Measurements from ENCODE around the gene CNIH1. TPM values are rescaled to one million over a fixed set of nuclear protein-coding genes. Genes with fewer than 3 reads are reported as not detected.

The CNIH1 gene
- total RNA-seq, 1 donor from 2014 or later = 131 TPM

DNA sequence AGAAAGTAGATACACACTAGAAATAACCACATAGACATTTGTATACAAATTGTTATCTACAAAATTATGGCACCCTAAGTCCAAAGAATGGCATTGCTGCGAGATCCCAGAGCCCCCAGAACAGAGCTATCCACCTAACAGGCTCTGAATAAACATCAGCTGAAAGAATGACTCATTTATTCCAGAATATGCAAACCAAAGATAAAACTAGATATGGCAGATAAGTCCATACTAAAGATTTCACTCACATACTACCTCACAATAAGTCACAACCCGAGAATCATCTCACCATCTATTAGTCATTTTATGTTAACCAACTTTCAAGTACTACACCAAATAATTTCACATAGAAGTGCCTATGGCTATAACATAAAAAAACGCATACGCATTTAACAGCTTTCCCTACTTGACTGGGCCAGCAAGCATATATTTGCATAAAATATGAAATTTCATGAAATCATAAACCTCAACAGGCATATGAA is 5.6 kb downstream of the CNIH1 start:
- DNase-seq (ENCODE audit: low read depth) = no peak
- TF ChIP-seq, protein P1, sequence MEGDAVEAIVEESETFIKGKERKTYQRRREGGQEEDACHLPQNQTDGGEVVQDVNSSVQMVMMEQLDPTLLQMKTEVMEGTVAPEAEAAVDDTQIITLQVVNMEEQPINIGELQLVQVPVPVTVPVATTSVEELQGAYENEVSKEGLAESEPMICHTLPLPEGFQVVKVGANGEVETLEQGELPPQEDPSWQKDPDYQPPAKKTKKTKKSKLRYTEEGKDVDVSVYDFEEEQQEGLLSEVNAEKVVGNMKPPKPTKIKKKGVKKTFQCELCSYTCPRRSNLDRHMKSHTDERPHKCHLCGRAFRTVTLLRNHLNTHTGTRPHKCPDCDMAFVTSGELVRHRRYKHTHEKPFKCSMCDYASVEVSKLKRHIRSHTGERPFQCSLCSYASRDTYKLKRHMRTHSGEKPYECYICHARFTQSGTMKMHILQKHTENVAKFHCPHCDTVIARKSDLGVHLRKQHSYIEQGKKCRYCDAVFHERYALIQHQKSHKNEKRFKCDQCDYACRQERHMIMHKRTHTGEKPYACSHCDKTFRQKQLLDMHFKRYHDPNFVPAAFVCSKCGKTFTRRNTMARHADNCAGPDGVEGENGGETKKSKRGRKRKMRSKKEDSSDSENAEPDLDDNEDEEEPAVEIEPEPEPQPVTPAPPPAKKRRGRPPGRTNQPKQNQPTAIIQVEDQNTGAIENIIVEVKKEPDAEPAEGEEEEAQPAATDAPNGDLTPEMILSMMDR (conservative IDR thresholded peaks at IDR 0.05; ENCODE audit: low read depth, low read length) = no peak
- H3K4me3 ChIP-seq (ENCODE audit: low read depth, low read length) = no peak overlapping the region

DNA sequence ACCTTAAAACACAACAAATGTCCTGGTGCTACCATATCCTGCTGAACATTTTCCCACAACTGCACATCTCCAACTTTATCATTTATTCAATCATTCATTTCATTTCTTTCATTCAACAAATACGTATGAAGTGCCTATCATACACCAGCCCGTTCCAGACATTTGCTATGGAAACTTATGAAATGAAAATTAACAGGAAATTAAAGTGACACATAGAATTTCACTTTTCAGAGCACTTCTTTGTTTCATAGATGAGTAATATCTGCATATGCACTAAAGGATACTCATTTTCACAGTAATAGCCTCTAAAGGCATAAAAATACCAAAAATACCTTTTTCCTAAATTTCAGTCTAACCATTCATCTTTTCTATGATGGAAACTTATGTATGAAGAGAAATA is 12.6 kb downstream of the CNIH1 start:
- TF ChIP-seq, protein P1 (conservative IDR thresholded peaks at IDR 0.05; ENCODE audit: low read depth, low read length) = no peak
- DNase-seq (ENCODE audit: low read depth) = no peak
- H3K4me3 ChIP-seq (ENCODE audit: low read depth, low read length) = no peak overlapping the region

DNA sequence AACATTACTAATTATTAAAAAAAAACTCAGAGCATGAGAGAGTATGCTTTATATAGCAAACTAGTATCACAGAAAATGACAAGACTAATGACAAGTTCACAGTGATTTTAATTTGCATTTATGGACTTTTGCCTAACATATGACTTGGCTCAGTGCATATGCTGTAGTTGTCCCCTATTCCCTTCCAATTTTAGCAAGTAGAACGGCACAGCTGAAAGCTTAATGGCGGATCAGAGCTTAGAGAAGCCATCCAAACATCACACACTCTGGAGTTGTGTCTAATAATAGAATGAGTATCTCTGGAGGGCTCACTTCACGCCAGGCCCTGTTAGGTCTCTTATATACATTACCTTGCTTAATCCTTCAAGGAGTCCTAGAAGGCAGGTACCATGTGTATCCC is 13.3 kb downstream of the CNIH1 start:
- TF ChIP-seq, protein P1 (conservative IDR thresholded peaks at IDR 0.05; ENCODE audit: low read depth, low read length) = no peak
- DNase-seq (ENCODE audit: low read depth) = no peak
- H3K4me3 ChIP-seq (ENCODE audit: low read depth, low read length) = no peak overlapping the region

DNA sequence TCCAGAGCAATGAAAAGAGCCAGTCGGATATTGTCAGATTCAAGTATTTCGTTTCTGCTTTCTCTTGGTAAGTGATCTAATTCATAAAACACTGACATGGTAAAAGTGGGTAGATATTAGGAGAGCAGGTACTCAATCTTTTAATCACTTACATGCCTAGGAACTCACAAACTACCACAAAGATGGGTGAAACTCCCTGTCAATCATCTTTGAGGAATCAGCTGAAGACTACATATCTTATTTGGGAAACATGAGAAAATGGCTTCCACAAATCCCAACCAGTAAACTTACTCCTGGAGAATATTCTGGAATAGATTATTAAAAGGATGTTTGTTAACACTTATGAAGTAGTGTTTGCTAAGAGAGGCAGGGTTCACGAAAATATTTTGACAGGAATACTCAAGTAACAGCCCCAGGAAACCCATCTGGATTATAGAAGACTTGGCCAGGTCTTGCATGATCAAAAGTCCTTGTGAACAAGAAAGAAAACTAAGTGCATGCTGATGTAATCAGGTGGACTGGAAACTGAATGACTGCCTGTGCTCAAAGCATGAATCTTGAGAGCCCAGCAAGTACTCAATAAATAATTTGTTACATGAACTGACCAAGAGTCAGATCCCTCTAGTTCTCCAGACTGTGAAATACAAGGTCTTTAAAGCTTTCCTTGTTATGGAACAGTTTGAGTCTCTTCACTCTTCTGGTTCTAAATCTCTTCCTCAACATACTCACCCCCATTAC is 15.5 kb downstream of the CNIH1 start:
- TF ChIP-seq, protein P1 (conservative IDR thresholded peaks at IDR 0.05; ENCODE audit: low read depth, low read length) = no peak
- no peak for DNase-seq (ENCODE audit: low read depth)
- no peak overlapping the region for H3K4me3 ChIP-seq (ENCODE audit: low read depth, low read length)

DNA sequence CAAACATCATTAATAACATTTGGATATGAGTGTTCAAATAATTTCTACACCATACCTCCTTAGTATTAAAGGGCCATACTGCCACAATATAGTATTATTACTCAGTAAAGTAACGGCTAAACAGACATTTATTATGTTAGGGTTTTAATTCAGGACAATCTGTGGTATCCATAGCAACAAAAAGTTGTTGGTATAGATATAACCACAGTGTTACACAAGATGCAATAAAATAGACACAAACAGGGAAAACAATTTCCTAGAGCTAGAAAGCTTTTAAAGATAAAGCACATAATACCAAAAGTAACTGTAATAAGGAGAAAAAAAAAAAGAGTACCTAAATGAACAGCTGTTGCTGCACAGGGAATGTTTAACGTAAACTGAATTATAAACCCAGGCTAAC is 16.1 kb downstream of the CNIH1 start:
- no peak overlapping the region for H3K4me3 ChIP-seq (ENCODE audit: low read depth, low read length)
- DNase-seq (ENCODE audit: low read depth) = no peak
- TF ChIP-seq, protein P1 (conservative IDR thresholded peaks at IDR 0.05; ENCODE audit: low read depth, low read length) = no peak

DNA sequence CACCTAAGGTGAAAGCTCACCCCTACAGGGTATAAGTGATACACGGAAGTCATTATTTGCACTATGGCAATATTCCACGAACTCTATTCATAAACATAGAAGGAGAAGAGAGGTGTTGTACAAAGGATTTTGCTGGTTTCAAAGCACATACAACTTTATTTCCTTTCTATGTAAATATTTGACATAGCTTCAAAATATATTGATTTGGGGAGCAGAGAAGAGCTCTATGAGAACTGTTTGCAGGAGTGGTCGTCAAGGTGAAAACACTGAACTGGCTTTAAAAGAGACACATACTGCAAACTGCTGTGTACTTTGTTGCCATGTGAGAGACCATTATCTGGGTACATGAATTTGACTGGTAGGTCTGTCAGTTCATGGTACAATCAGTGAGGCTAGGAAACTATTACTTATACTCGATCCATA is 16.7 kb downstream of the CNIH1 start:
- TF ChIP-seq, protein P1 (conservative IDR thresholded peaks at IDR 0.05; ENCODE audit: low read depth, low read length) = no peak
- no peak for DNase-seq (ENCODE audit: low read depth)
- no peak overlapping the region for H3K4me3 ChIP-seq (ENCODE audit: low read depth, low read length)

DNA sequence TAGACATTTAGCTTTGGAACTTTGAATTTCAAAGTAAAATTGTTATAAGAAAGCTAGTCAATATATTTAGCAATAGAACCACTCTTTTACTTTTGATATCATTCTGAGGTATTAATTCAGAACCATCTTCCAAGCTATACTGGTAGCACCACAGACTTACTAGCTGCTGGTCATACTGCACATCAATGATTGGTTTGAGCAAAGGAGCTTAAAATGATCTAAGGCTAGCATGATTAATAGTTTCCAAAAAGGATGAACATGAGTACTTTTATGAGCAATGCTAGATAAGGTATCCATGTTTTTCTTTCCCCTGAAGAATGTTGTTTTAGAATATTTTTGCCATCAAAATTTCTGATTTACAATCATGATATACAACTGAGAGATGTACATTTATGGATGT is 17.2 kb downstream of the CNIH1 start:
- no peak for DNase-seq (ENCODE audit: low read depth)
- TF ChIP-seq, protein P1 (conservative IDR thresholded peaks at IDR 0.05; ENCODE audit: low read depth, low read length) = no peak
- no peak overlapping the region for H3K4me3 ChIP-seq (ENCODE audit: low read depth, low read length)
